Activated CD8-positive, alpha-beta memory T cell treated with anti-CD3 and anti-CD28 coated beads, Interleukin-2, amount 10 ng/mL, durations not matched to agents 7 days and 5 days (primary cell): ENCODE results near the gene FAM83G. TPM values are rescaled to one million over a fixed set of nuclear protein-coding genes. Genes with fewer than 3 reads are reported as not detected.

Experiments
- ATAC-seq: fragments of 150-1000 bp; cut with Tn5 transposase; one replicate; pipeline ENCODE4 v1.10.0; 2021; ENCODE audit warnings: moderate library complexity
- CTCF ChIA-PET: fragments of 350-600 bp; sonication (Branson Sonifier 250); formaldehyde crosslinking; loops from one replicate; lab custom pipeline; 2021; ENCODE audit warnings: antibody characterized with exemption; lab: Charles Lee
- DNase-seq: peaks from one replicate; pipeline ENCODE4 v3.0.0-alpha.2; 2020
- H3K27ac Mint-ChIP-seq: one replicate; pipeline ENCODE4 v1.8.0; 2021; ENCODE audit warnings: mild to moderate bottlenecking, mixed read lengths
- H3K27me3 Mint-ChIP-seq: one replicate; pipeline ENCODE4 v1.8.0; 2021; ENCODE audit warnings: mixed read lengths
- H3K36me3 Mint-ChIP-seq: one replicate; pipeline ENCODE4 v1.8.0; 2021; ENCODE audit warnings: mild to moderate bottlenecking, mixed read lengths
- H3K4me1 Mint-ChIP-seq: one replicate; pipeline ENCODE4 v1.8.0; 2021; ENCODE audit warnings: mixed read lengths
- H3K4me3 Mint-ChIP-seq: one replicate; pipeline ENCODE4 v1.8.0; 2021; ENCODE audit warnings: mild to moderate bottlenecking, moderate library complexity, mixed read lengths
- H3K9me3 Mint-ChIP-seq: one replicate; pipeline ENCODE4 v1.8.0; 2022; ENCODE audit warnings: low read depth, mixed read lengths
- total RNA-seq, 2 experiments: library from RNA; stranded (reverse); gene quantifications; one replicate each; pipeline ENCODE4 v1.2.3, GENCODE V29; 2021

FAM83G gene
- total RNA-seq, 2 experiments from 2014 or later = 4.7 to 4.8 TPM

GRCh38 chr17:18996458-18996857 lies 8.1 kb downstream of the FAM83G start:
- ATAC-seq (no peak), DNase-seq (no peak)
- Mint-ChIP-seq H3K36me3 (peaks cover 14% of the 10 kb centered on the region), H3K9me3 (peaks cover 10% of the 10 kb centered on the region), H3K4me1 (peaks cover 12% of the 10 kb centered on the region), H3K27ac (no peak overlapping the region), H3K27me3 (no peaks in the 10 kb centered on the region), H3K4me3 (no peak overlapping the region)
- CTCF ChIA-PET = interaction anchor here (0.7 kb wide), 1 partner anchor 100 kb away, joined by 3 read pairs; no protein-coding TSS in a partner anchor

- no peak for ATAC-seq
- DNase-seq = no peak
- CTCF ChIA-PET = interaction anchor here (1.4 kb wide), 1 partner anchor 10 kb away, joined by 3 read pairs; no protein-coding TSS in a partner anchor
- H3K36me3 Mint-ChIP-seq = peaks cover 14% of the 10 kb centered on the region
- peaks cover 10% of the 10 kb centered on the region for H3K9me3 Mint-ChIP-seq
- no peak overlapping the region for H3K27ac Mint-ChIP-seq
- H3K4me3 Mint-ChIP-seq = no peak overlapping the region
- no peaks in the 10 kb centered on the region for H3K27me3 Mint-ChIP-seq
- H3K4me1 Mint-ChIP-seq = peaks cover 12% of the 10 kb centered on the region
Measured at GRCh38 chr17:18995220-18995619, 9.3 kb downstream of the FAM83G start.

- CTCF ChIA-PET = interaction anchor here (0.6 to 1.4 kb wide), 2 partner anchors 10 to 205 kb away, joined by 3 read pairs; no protein-coding TSS in a partner anchor
- Mint-ChIP-seq H3K36me3 (peaks cover 14% of the 10 kb centered on the region), H3K9me3 (peaks cover 10% of the 10 kb centered on the region), H3K4me1 (peaks cover 12% of the 10 kb centered on the region), H3K4me3 (no peak overlapping the region), H3K27me3 (no peaks in the 10 kb centered on the region), H3K27ac (no peak overlapping the region)
- no peak for ATAC-seq
- DNase-seq = no peak
Measured at GRCh38 chr17:18994631-18995030, 9.9 kb downstream of the FAM83G start.

- peaks cover 12% of the 10 kb centered on the region for H3K4me1 Mint-ChIP-seq
- no peak for ATAC-seq
- CTCF ChIA-PET = interaction anchor here (0.6 to 1.4 kb wide), 2 partner anchors 9 to 204 kb away, joined by 3 read pairs; no protein-coding TSS in a partner anchor
- no peak overlapping the region for H3K4me3 Mint-ChIP-seq
- peaks cover 14% of the 10 kb centered on the region for H3K36me3 Mint-ChIP-seq
- H3K27ac Mint-ChIP-seq = no peak overlapping the region
- no peaks in the 10 kb centered on the region for H3K27me3 Mint-ChIP-seq
- H3K9me3 Mint-ChIP-seq = peaks cover 10% of the 10 kb centered on the region
- no peak for DNase-seq
Measured at GRCh38 chr17:18993905-18994526, 10.5 kb downstream of the FAM83G start.

GRCh38 chr17:18992454-18993130 lies 12.0 kb downstream of the FAM83G start:
- DNase-seq = peak; percentile 64
- no peaks in the 10 kb centered on the region for H3K27me3 Mint-ChIP-seq

GRCh38 chr17:18991531-18992315 lies 12.8 kb downstream of the FAM83G start:
- no peak overlapping the region for H3K4me3 Mint-ChIP-seq
- DNase-seq (no peak), ATAC-seq (no peak)
- H3K36me3 Mint-ChIP-seq = peaks cover 12% of the 10 kb centered on the region
- peaks cover 10% of the 10 kb centered on the region for H3K9me3 Mint-ChIP-seq
- CTCF ChIA-PET = interaction anchor here (1.0 to 1.9 kb wide), 2 partner anchors 11 to 31 kb away, joined by 3 to 6 read pairs; no protein-coding TSS in a partner anchor
- no peaks in the 10 kb centered on the region for H3K27me3 Mint-ChIP-seq
- no peak overlapping the region for H3K27ac Mint-ChIP-seq
- H3K4me1 Mint-ChIP-seq = peaks cover 12% of the 10 kb centered on the region

More at GRCh38 chr17:18992454-18993130, 12.0 kb downstream of the FAM83G start:
- Mint-ChIP-seq H3K4me3 (no peak overlapping the region), H3K9me3 (peaks cover 10% of the 10 kb centered on the region), H3K4me1 (peaks cover 12% of the 10 kb centered on the region), H3K36me3 (peaks cover 14% of the 10 kb centered on the region), H3K27ac (no peak overlapping the region)
- CTCF ChIA-PET = interaction anchor here (1.0 kb wide), 1 partner anchor 12 kb away, joined by 3 read pairs; no protein-coding TSS in a partner anchor
- ATAC-seq = peak; percentile 48

- Mint-ChIP-seq H3K9me3 (peaks cover 6% of the 10 kb centered on the region), H3K27ac (no peak overlapping the region), H3K4me1 (peaks cover 12% of the 10 kb centered on the region), H3K36me3 (peaks cover 5% of the 10 kb centered on the region), H3K4me3 (no peak overlapping the region), H3K27me3 (no peaks in the 10 kb centered on the region)
- CTCF ChIA-PET = interaction anchor here (1.9 kb wide), 1 partner anchor 29 kb away, joined by 6 read pairs; no protein-coding TSS in a partner anchor
- ATAC-seq = no peak
- no peak for DNase-seq
Measured at GRCh38 chr17:18990331-18990730, 14.2 kb downstream of the FAM83G start.

- no peaks in the 10 kb centered on the region for H3K36me3 Mint-ChIP-seq
- peaks cover 12% of the 10 kb centered on the region for H3K4me1 Mint-ChIP-seq
- CTCF ChIA-PET = interaction anchor here (1.0 kb wide), 1 partner anchor 28 kb away, joined by 3 read pairs; no protein-coding TSS in a partner anchor
- H3K9me3 Mint-ChIP-seq = no peaks in the 10 kb centered on the region
- no peaks in the 10 kb centered on the region for H3K27me3 Mint-ChIP-seq
- ATAC-seq (no peak), DNase-seq (no peak)
- H3K4me3 Mint-ChIP-seq = no peak overlapping the region
- H3K27ac Mint-ChIP-seq = no peak overlapping the region
Measured at GRCh38 chr17:18988546-18989173, 15.9 kb downstream of the FAM83G start.

- Mint-ChIP-seq H3K27ac (no peak overlapping the region), H3K4me3 (no peak overlapping the region), H3K4me1 (peaks cover 8% of the 10 kb centered on the region), H3K36me3 (no peaks in the 10 kb centered on the region), H3K9me3 (no peaks in the 10 kb centered on the region), H3K27me3 (no peaks in the 10 kb centered on the region)
- ATAC-seq = no peak
- CTCF ChIA-PET = interaction anchor here (1.0 kb wide), 1 partner anchor 27 kb away, joined by 3 read pairs; no protein-coding TSS in a partner anchor
- no peak for DNase-seq
Measured at GRCh38 chr17:18987862-18988545, 16.6 kb downstream of the FAM83G start.

GRCh38 chr17:18987230-18987610 lies 17.3 kb downstream of the FAM83G start:
- ATAC-seq (no peak), DNase-seq (no peak)
- no peaks in the 10 kb centered on the region for H3K9me3 Mint-ChIP-seq
- CTCF ChIA-PET = interaction anchor here (2.5 kb wide), 1 partner anchor 26 kb away, joined by 7 read pairs; no protein-coding TSS in a partner anchor
- H3K36me3 Mint-ChIP-seq = no peaks in the 10 kb centered on the region
- no peak overlapping the region for H3K27ac Mint-ChIP-seq
- no peak overlapping the region for H3K4me3 Mint-ChIP-seq
- H3K27me3 Mint-ChIP-seq = no peaks in the 10 kb centered on the region
- H3K4me1 Mint-ChIP-seq = peaks cover 2% of the 10 kb centered on the region

GRCh38 chr17:18986541-18987229 lies 17.9 kb downstream of the FAM83G start:
- CTCF ChIA-PET = interaction anchor here (2.5 kb wide), 1 partner anchor 25 kb away, joined by 7 read pairs; no protein-coding TSS in a partner anchor
- no peak for DNase-seq

More at GRCh38 chr17:18986541-18987229, 17.9 kb downstream of the FAM83G start:
- no peaks in the 10 kb centered on the region for H3K27me3 Mint-ChIP-seq
- H3K4me3 Mint-ChIP-seq = no peak overlapping the region
- no peaks in the 10 kb centered on the region for H3K9me3 Mint-ChIP-seq
- peak; percentile 33 for ATAC-seq
- H3K4me1 Mint-ChIP-seq = no peaks in the 10 kb centered on the region
- no peak overlapping the region for H3K27ac Mint-ChIP-seq
- no peaks in the 10 kb centered on the region for H3K36me3 Mint-ChIP-seq
